ENCODE measurements around the gene PILRB. TPM values are rescaled to one million over a fixed set of nuclear protein-coding genes. Genes with fewer than 3 reads are reported as not detected.

The PILRB gene
- total and polyA plus RNA-seq, 2 donors from 2014 or later: 45.0 to 76.4 TPM

GRCh38 chr7:100411101-100411500 lies 53.2 kb downstream of the PILRB start:
- Histone ChIP-seq H3K9ac (ENCODE audit: low read length in 3 of 3) (no peak overlapping the region), H3K9me3 (ENCODE audit: control insufficient read depth in 2 of 3, insufficient read depth in 1 of 3, low read length in 3 of 3) (no peaks in the 10 kb centered on the region), H3K36me3 (ENCODE audit: control insufficient read depth in 2 of 3, insufficient read depth in 3 of 3, low read length in 3 of 3) (peaks cover 0 to 4% (median 0%) of the 10 kb centered on the region in 3 donors), H3K4me3 (ENCODE audit: low read length in 3 of 3) (no peak overlapping the region), H3K4me1 (ENCODE audit: control insufficient read depth in 2 of 3, insufficient read depth in 2 of 3, low read depth in 1 of 3, low read length in 3 of 3) (peaks cover 0 to 2% (median 0%) of the 10 kb centered on the region in 3 donors), H3K27me3 (ENCODE audit: control insufficient read depth, insufficient read depth, low read length) (no peaks in the 10 kb centered on the region), H3K27ac (ENCODE audit: low read depth in 2 of 2, low read length in 2 of 2) (no peak overlapping the region)
- TF ChIP-seq, protein P1, sequence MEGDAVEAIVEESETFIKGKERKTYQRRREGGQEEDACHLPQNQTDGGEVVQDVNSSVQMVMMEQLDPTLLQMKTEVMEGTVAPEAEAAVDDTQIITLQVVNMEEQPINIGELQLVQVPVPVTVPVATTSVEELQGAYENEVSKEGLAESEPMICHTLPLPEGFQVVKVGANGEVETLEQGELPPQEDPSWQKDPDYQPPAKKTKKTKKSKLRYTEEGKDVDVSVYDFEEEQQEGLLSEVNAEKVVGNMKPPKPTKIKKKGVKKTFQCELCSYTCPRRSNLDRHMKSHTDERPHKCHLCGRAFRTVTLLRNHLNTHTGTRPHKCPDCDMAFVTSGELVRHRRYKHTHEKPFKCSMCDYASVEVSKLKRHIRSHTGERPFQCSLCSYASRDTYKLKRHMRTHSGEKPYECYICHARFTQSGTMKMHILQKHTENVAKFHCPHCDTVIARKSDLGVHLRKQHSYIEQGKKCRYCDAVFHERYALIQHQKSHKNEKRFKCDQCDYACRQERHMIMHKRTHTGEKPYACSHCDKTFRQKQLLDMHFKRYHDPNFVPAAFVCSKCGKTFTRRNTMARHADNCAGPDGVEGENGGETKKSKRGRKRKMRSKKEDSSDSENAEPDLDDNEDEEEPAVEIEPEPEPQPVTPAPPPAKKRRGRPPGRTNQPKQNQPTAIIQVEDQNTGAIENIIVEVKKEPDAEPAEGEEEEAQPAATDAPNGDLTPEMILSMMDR (IDR thresholded peaks at IDR 0.05; ENCODE audit: borderline replicate concordance, extremely low read depth, insufficient read depth): no peak
- FAIRE-seq (no peak), DNase-seq (no peak)
- intact Hi-C loops (cut with DNase I): no loop called here

GRCh38 chr7:100413346-100413745 lies 55.4 kb downstream of the PILRB start:
- FAIRE-seq (no peak), DNase-seq (no peak)
- Histone ChIP-seq H3K27ac (ENCODE audit: low read depth in 2 of 2, low read length in 2 of 2) (no peak overlapping the region), H3K9ac (ENCODE audit: low read length in 3 of 3) (no peak overlapping the region), H3K4me1 (ENCODE audit: control insufficient read depth in 2 of 3, insufficient read depth in 2 of 3, low read depth in 1 of 3, low read length in 3 of 3) (peaks cover 0 to 2% (median 0%) of the 10 kb centered on the region in 3 donors), H3K9me3 (ENCODE audit: control insufficient read depth in 2 of 3, insufficient read depth in 1 of 3, low read length in 3 of 3) (no peaks in the 10 kb centered on the region), H3K27me3 (ENCODE audit: control insufficient read depth, insufficient read depth, low read length) (no peaks in the 10 kb centered on the region), H3K36me3 (ENCODE audit: control insufficient read depth in 2 of 3, insufficient read depth in 3 of 3, low read length in 3 of 3) (peaks cover 0 to 4% (median 0%) of the 10 kb centered on the region in 3 donors), H3K4me3 (ENCODE audit: low read length in 3 of 3) (no peak overlapping the region)
- TF ChIP-seq, protein P1 (IDR thresholded peaks at IDR 0.05; ENCODE audit: borderline replicate concordance, extremely low read depth, insufficient read depth): no peak
- intact Hi-C loops (cut with DNase I): no loop called here

DNA sequence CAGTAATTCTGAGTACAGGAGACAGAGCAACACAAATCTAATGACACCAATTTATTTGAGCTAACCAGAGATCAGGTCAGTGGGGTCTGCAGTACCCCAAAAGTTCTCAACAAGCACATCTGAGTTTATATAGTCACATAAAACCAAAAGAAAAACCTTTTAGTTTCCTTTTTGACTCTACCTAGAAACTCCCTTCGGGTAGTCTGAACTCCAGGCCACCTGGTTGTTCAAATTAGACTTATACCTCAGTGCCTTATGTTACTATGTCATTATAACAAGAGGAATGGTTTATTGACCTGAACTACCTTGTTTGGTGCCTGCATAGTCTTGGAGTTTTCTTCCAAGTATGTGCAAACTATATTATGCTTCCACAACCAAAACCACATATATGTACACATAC lies 56.0 kb downstream of the PILRB start:
- TF ChIP-seq, protein P1 (IDR thresholded peaks at IDR 0.05; ENCODE audit: borderline replicate concordance, extremely low read depth, insufficient read depth): no peak
- H3K9ac ChIP-seq (ENCODE audit: low read length in 3 of 3): no peak overlapping the region
- H3K4me1 ChIP-seq (ENCODE audit: control insufficient read depth in 2 of 3, insufficient read depth in 2 of 3, low read depth in 1 of 3, low read length in 3 of 3): peaks cover 0 to 2% (median 0%) of the 10 kb centered on the region in 3 donors
- no peaks in the 10 kb centered on the region for H3K27me3 ChIP-seq (ENCODE audit: control insufficient read depth, insufficient read depth, low read length)
- no peaks in the 10 kb centered on the region for H3K9me3 ChIP-seq (ENCODE audit: control insufficient read depth in 2 of 3, insufficient read depth in 1 of 3, low read length in 3 of 3)
- no peak for DNase-seq
- no peak for FAIRE-seq
- no peak overlapping the region for H3K27ac ChIP-seq (ENCODE audit: low read depth in 2 of 2, low read length in 2 of 2)
- intact Hi-C loops (cut with DNase I): no loop called here
- H3K4me3 ChIP-seq (ENCODE audit: low read length in 3 of 3): no peak overlapping the region
- H3K36me3 ChIP-seq (ENCODE audit: control insufficient read depth in 2 of 3, insufficient read depth in 3 of 3, low read length in 3 of 3): peaks cover 0 to 4% (median 0%) of the 10 kb centered on the region in 3 donors

- DNase-seq: no peak
- intact Hi-C loops (cut with DNase I): no loop called here
Observed at GRCh38 chr7:100415448-100415847, 57.5 kb downstream of the PILRB start.

More at GRCh38 chr7:100415448-100415847, 57.5 kb downstream of the PILRB start:
- H3K4me1 ChIP-seq (ENCODE audit: control insufficient read depth in 2 of 3, insufficient read depth in 2 of 3, low read depth in 1 of 3, low read length in 3 of 3): peaks cover 0 to 2% (median 0%) of the 10 kb centered on the region in 3 donors
- no peak overlapping the region for H3K27ac ChIP-seq (ENCODE audit: low read depth in 2 of 2, low read length in 2 of 2)
- H3K36me3 ChIP-seq (ENCODE audit: control insufficient read depth in 2 of 3, insufficient read depth in 3 of 3, low read length in 3 of 3): peaks cover 0 to 4% (median 0%) of the 10 kb centered on the region in 3 donors
- no peak for FAIRE-seq
- TF ChIP-seq, protein P1 (IDR thresholded peaks at IDR 0.05; ENCODE audit: borderline replicate concordance, extremely low read depth, insufficient read depth): no peak
- H3K9me3 ChIP-seq (ENCODE audit: control insufficient read depth in 2 of 3, insufficient read depth in 1 of 3, low read length in 3 of 3): no peaks in the 10 kb centered on the region
- no peaks in the 10 kb centered on the region for H3K27me3 ChIP-seq (ENCODE audit: control insufficient read depth, insufficient read depth, low read length)
- H3K9ac ChIP-seq (ENCODE audit: low read length in 3 of 3): no peak overlapping the region
- H3K4me3 ChIP-seq (ENCODE audit: low read length in 3 of 3): no peak overlapping the region

All from kidney (tissue), 14 donors.